Erythroblast (primary cell): ENCODE data around the gene KIF25.
"Not testable (repeated sequence)": the region's sequence is repeated elsewhere in the genome, so short reads cannot be mapped to it uniquely, and the experiment has no call there.

Source experiments
- DNase-seq, 2 experiments: peaks; one replicate each; lab custom pipeline; 2025; lab: John Stamatoyannopoulos, UW
- GATA1 ChIP-seq: IDR thresholded peaks from 2 replicates; pipeline ENCODE4 v1.6.1; 2011; ENCODE audit warnings: low read depth, mild to moderate bottlenecking, control low read depth, low read length, moderate library complexity
- POLR2A ChIP-seq: IDR thresholded peaks from 2 replicates; pipeline ENCODE4 v1.6.1; 2011; ENCODE audit warnings: mild to moderate bottlenecking, low read length

Gene KIF25

GRCh38 chr6:168063431-168063830 is 66.0 kb downstream of the KIF25 start:
- TF ChIP-seq POLR2A (no peak), GATA1 (no peak)
- no peak for DNase-seq

- DNase-seq: no peak
- TF ChIP-seq GATA1 (no peak), POLR2A (no peak)
These were observed 66.8 kb downstream of the KIF25 start for GRCh38 chr6:168064226-168064807.

DNA sequence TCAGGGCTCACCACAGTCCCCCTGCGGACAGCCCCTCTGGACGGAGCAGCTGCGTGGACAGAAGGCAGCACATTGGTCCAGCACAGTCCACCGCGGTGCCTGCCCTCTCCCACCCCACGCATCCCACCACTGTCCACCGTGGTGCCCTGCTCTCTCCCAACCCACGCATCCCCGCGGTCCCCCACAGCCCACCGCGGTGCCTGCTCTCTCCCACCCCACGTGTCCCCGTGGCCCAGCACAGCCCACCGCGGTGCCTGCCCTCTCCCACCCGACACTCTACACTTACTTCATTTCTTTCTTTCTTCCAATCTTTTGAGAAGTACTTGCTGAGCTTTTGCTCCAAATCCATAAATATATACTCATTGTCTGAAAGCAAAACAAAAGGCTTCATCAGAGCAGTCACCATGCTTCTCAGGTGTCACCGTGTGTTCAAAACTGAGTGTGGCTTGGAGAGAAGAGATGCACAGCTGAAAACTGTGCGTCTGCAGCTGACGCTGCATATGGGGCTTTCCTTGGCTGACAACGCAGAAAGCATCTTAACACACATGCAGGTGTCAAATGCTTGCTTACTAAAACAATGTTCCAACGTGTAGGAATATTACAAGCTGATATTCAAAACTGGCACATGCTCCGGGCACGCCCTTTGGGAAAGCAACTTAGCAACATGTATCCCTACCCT is 69.7 kb downstream of the KIF25 start:
- TF ChIP-seq POLR2A: no peak
- TF ChIP-seq GATA1: no peak
- no peak for DNase-seq

- no peak for DNase-seq
- no peak for TF ChIP-seq POLR2A
- no peak for TF ChIP-seq GATA1
These were observed 73.3 kb downstream of the KIF25 start for GRCh38 chr6:168070804-168071203.

GRCh38 chr6:168071620-168072019 is 74.1 kb downstream of the KIF25 start:
- peak; percentile 2 to 12 for DNase-seq
- TF ChIP-seq GATA1 (no peak), POLR2A (no peak)

DNA sequence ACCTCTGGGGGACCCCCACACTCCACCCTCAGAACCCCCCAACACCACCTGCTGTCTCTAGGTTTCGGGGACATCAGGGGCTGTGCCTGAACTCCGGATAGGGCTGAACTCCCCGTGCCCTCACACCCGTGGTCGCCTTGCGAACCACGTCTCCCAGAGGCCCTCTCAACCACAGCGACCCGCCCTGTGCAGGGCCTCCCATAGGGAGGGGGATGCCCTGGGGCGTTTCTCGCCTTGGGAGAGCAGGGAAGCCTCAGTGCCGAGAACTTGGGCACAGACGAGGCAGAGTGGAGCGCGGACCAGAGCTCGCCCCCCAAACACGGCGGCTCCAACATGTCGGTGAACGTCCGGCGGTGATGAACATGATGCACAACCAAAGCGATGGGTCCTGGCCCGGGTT is 74.8 kb downstream of the KIF25 start:
- TF ChIP-seq POLR2A (no peak), GATA1 (no peak)
- no peak for DNase-seq

DNA sequence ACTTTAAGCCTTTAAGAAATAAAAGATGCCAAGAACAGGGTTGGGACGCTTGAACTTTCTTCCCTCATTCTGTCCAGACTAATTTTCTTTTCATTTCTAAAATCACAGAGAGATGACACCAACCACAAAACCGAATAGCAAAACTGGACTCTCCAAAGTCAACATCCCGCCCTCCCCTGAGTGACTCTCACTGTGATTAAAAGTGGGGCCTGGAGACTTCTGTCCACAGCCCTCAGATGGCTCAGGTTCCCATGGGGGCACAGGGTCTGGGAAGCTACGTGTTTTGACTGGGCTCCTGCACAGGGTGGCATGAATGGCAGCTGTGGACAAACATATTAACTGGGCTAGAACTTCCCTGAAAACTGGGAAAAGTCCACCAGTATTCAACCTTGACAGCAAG is 75.3 kb downstream of the KIF25 start:
- TF ChIP-seq POLR2A: no peak
- no peak for DNase-seq

GRCh38 chr6:168073937-168074730 is 76.7 kb downstream of the KIF25 start:
- TF ChIP-seq GATA1: no peak
- TF ChIP-seq POLR2A: no peak
- DNase-seq: no peak

GRCh38 chr6:168075216-168075615 is 77.7 kb downstream of the KIF25 start:
- DNase-seq: no peak
- TF ChIP-seq POLR2A (no peak), GATA1 (no peak)

DNA sequence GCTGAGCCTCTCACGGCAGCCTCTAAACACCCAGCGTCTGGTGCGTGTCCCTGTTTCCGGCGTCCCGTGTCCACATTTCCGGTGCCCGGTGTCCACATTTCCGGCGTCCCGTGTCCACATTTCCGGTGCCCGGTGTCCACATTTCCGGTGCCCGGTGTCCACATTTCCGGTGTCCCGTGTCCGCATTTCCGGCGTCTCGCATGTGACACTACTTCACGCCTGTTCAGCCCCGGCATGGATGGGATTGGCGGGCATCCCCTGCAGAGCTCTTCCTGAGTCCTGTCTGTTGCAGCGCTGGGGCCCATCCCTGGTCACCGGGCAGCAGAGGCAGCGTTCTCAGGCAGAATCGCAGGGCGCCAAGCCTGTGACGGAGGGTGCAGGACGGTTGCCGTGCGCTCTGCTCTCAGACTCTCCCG is 78.3 kb downstream of the KIF25 start:
- TF ChIP-seq POLR2A: no peak
- no peak for TF ChIP-seq GATA1
- no peak for DNase-seq

- DNase-seq: not testable (repeated sequence)
These were observed 79.9 kb downstream of the KIF25 start for GRCh38 chr6:168077401-168077800.

DNA sequence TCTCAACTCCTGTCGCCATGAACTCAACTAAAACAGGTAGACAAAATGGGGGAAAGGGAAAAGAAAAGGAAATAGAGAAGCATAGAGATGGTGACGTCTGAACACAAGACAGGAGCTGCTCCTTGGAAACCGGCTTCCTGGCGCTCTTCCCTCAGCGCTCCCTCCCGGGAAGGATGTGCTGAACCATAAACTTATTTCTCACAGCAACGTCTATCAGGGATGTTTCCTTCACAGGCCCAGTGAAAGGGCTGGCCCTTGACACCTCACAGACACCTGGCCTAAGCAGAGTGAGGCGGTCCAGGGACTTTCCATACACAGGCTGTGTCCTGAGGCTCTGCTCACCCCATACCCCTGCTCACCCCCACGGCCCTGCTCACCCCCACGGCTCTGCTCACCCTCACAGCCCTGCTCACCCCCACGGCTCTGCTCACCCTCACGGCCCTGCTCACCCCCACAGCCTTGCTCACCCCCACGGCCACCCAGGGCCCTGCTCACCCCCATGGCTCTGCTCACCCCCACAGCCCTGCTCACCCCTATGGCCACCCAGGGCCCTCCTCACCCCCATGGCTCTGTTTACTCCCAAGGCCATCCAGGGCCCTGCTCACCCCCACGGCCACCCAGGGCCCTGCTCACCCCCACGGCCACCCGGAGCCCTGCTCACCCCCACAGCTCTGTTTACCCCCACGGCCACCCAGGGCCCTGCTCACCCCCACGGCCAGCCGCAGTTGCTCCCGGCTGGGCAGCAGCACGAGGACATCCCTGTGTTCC is 80.9 kb downstream of the KIF25 start:
- DNase-seq: no peak
- no peak for TF ChIP-seq POLR2A
- no peak for TF ChIP-seq GATA1

GRCh38 chr6:168078943-168079405 is 81.5 kb downstream of the KIF25 start, which contains the start of gene FRMD1:
Gene FRMD1, minus strand, starts transcription at chr6:168079212. Its CDS starts 118 bp downstream, at chr6:168079094.
- DNase-seq: no peak
- TF ChIP-seq GATA1 (no peak), POLR2A (no peak)
